Measurements from ENCODE around the gene NUB1.

DNA sequence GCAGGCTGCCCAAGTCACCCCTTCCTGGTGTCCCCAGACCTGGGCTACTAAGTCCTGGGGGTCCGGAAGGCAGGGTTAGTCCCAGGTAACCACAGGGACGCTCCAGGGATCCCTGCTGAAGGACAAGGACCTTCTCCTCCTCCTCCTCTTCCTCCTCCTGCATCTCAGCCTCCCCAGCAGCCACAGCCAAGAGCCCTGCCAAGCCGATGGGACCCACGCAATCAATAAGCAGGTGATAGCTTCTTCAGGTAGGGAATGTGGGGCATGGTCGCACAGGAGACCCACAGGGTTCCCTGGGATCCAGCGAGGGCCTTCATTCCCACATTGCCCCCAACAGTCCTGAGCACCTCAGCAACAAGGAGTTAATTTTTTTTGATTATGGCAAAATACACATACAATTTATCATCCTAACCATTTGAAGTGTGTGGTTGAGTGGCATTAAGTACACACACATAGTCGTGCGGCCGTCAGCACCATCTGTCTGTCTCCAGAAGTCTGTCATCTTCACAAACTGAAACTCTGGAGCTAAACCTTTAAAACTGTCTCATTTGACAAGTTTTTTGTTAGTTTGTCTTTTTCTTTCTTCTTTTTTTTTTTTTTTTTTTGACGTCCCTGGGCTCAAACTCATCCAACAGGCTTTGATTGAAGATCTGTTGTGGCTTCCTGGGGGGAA, 86.2 kb downstream of the NUB1 start:
- TF ChIP-seq EP300 (IDR thresholded peaks at IDR 0.05): no peak
- TF ChIP-seq, protein P1, sequence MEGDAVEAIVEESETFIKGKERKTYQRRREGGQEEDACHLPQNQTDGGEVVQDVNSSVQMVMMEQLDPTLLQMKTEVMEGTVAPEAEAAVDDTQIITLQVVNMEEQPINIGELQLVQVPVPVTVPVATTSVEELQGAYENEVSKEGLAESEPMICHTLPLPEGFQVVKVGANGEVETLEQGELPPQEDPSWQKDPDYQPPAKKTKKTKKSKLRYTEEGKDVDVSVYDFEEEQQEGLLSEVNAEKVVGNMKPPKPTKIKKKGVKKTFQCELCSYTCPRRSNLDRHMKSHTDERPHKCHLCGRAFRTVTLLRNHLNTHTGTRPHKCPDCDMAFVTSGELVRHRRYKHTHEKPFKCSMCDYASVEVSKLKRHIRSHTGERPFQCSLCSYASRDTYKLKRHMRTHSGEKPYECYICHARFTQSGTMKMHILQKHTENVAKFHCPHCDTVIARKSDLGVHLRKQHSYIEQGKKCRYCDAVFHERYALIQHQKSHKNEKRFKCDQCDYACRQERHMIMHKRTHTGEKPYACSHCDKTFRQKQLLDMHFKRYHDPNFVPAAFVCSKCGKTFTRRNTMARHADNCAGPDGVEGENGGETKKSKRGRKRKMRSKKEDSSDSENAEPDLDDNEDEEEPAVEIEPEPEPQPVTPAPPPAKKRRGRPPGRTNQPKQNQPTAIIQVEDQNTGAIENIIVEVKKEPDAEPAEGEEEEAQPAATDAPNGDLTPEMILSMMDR (IDR thresholded peaks at IDR 0.05): no peak
- TF ChIP-seq POLR2A (IDR thresholded peaks at IDR 0.05): no peak
- no peak for TF ChIP-seq POLR2AphosphoS5 (IDR thresholded peaks at IDR 0.05)
